A549 (cell line): ENCODE measurements around the gene HCST.

Experiments used
- CTCF ChIP-seq: fragments of >200 bp; sonication (Bioruptor Twin); formaldehyde crosslinking; IDR thresholded peaks from 3 replicates; pipeline ENCODE4 v1.5.1; 2016
- EHF ChIP-seq: fragments of 250-450 bp; sonication (Bioruptor Pico); IDR thresholded peaks from 2 replicates; pipeline ENCODE4 v1.5.0; 2020; ENCODE audit warnings: mild to moderate bottlenecking
- ELK1 ChIP-seq: fragments of 150-350 bp; IDR thresholded peaks from 2 replicates; pipeline ENCODE4 v1.6.1; 2014; ENCODE audit warnings: low read depth, mild to moderate bottlenecking, low read length
- POLR2A ChIP-seq: IDR thresholded peaks from 2 replicates; pipeline ENCODE4 v1.6.1; 2012; ENCODE audit warnings: mild to moderate bottlenecking, low read length
- TF ChIP-seq, protein P1 (sequence below): IDR thresholded peaks from 2 replicates; pipeline ENCODE4 v1.6.1; 2012

GRCh38 chr19:35931874-35932202 lies 29.5 kb downstream of the HCST start:
- TF ChIP-seq CTCF (peak; percentile 43; the same call in 1 of the 3 replicates), POLR2A (no peak), EHF (no peak), ELK1 (no peak)
- TF ChIP-seq, protein P1, sequence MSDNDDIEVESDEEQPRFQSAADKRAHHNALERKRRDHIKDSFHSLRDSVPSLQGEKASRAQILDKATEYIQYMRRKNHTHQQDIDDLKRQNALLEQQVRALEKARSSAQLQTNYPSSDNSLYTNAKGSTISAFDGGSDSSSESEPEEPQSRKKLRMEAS: no peak
